PFSK-1 (cell line): ENCODE measurements around the gene METTL6.

Source experiments
- FOXP2 ChIP-seq: optimal IDR thresholded peaks from 2 replicates; pipeline ENCODE3; 2011; ENCODE audit warnings: borderline replicate concordance, control low read depth, inconsistent platforms; ENCODE audit not compliant: insufficient read depth; ENCODE audit errors: extremely low read length, extremely low read depth
- POLR2AphosphoS5 ChIP-seq: IDR thresholded peaks from 2 replicates; pipeline ENCODE4 v1.6.1; 2012; ENCODE audit warnings: low read depth, mild to moderate bottlenecking, control low read depth, low read length, moderate library complexity
- REST ChIP-seq, 2 experiments: IDR thresholded peaks; 2 replicates each; pipeline versions ENCODE4 v1.6.1 to v1.8.0; 2011 to 2012; ENCODE audit warnings: low read depth in 2 of 2, low read length in 2 of 2, control low read depth in 1 of 2, inconsistent platforms in 1 of 2, mild to moderate bottlenecking in 1 of 2, moderate library complexity in 1 of 2; ENCODE audit not compliant: insufficient read depth in 1 of 2
- SIN3A ChIP-seq: IDR thresholded peaks from 2 replicates; pipeline ENCODE4 v1.6.1; 2012; ENCODE audit warnings: mild to moderate bottlenecking, low read length, moderate library complexity, borderline replicate concordance; ENCODE audit not compliant: insufficient read depth
- TAF1 ChIP-seq: IDR thresholded peaks from 2 replicates; pipeline ENCODE4 v1.6.1; 2012; ENCODE audit warnings: low read length, control low read depth, borderline replicate concordance; ENCODE audit not compliant: insufficient read depth

Gene METTL6

GRCh38 chr3:15462451-15462850 is 35.1 kb upstream of the METTL6 start:
- TF ChIP-seq FOXP2 (no peak), REST (IDR thresholded peaks at IDR 0.05; ENCODE audit: insufficient read depth in 1 of 2, low read depth in 2 of 2, low read length in 2 of 2) (no peak), SIN3A (no peak), POLR2AphosphoS5 (no peak), TAF1 (no peak)

GRCh38 chr3:15460891-15461531 is 33.7 kb upstream of the METTL6 start:
- no peak for TF ChIP-seq SIN3A
- no peak for TF ChIP-seq REST (IDR thresholded peaks at IDR 0.05; ENCODE audit: insufficient read depth in 1 of 2, low read depth in 2 of 2, low read length in 2 of 2)
- TF ChIP-seq POLR2AphosphoS5, result no peak
- TF ChIP-seq FOXP2, result no peak
- TF ChIP-seq TAF1, result no peak

GRCh38 chr3:15458212-15458780 is 31.0 kb upstream of the METTL6 start:
- no peak for TF ChIP-seq POLR2AphosphoS5
- no peak for TF ChIP-seq FOXP2
- TF ChIP-seq TAF1, result no peak
- TF ChIP-seq REST (IDR thresholded peaks at IDR 0.05; ENCODE audit: insufficient read depth in 1 of 2, low read depth in 2 of 2, low read length in 2 of 2), result no peak
- TF ChIP-seq SIN3A, result no peak

- no peak for TF ChIP-seq REST (IDR thresholded peaks at IDR 0.05; ENCODE audit: insufficient read depth in 1 of 2, low read depth in 2 of 2, low read length in 2 of 2)
- no peak for TF ChIP-seq FOXP2
- TF ChIP-seq SIN3A, result no peak
- no peak for TF ChIP-seq POLR2AphosphoS5
- TF ChIP-seq TAF1, result no peak
Measured at GRCh38 chr3:15456321-15456720, 29.0 kb upstream of the METTL6 start.

GRCh38 chr3:15455756-15456155 is 28.4 kb upstream of the METTL6 start:
- TF ChIP-seq FOXP2 (no peak), SIN3A (no peak), TAF1 (no peak), REST (IDR thresholded peaks at IDR 0.05; ENCODE audit: insufficient read depth in 1 of 2, low read depth in 2 of 2, low read length in 2 of 2) (no peak)
